ENCODE measurements around the gene SYAP1. TPM values are rescaled to one million over a fixed set of nuclear protein-coding genes. Genes with fewer than 3 reads are reported as not detected.

Gene SYAP1
- total and polyA plus RNA-seq, 4 donors = 9.6 to 29.0 (median 21.3) TPM

DNA sequence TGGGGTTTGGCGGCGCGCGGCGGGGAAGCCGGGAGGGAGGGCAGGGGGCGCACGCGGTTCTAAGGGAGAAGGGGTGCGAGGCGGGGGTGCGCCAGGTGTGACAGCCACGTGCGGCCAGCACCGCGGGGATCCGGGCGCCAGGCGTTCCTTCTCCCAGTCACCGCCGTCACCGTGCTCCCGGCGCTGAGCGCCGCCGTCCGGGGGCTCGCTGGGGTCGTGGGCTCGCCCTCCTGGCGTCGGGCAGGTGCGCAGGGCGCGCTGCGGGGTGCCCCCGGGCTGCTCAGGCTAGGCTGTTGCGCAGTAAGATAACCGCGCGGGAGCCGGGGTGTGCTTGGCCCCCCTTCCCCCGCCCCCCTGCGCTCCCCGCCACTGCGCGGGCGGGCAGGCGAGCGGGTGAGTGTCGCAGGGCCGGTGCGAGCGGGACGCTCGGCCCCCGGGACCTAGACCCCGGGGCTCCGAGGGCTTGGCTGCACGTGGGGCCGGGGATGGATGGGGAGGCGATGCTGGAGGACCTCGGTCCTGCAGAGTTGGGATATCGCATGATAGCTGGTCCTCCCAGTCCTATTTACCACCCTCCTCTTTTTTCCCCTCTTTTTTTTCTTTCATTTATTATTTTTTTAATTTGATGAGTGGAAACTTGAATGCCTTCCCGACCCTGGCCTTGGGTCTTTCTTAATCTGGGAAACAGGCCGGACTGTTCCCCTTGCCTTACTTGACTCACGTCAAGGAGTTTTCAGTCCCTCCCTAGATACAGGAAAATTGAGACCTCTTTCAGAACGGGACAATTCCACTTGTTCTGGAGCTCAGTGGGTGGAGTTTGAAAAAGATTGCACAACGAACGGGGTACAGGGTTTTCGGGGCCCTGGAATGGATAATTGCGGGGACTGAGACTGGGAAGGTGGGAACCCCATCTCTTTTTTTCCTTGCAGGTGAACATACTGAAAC lies 67.7 kb downstream of the SYAP1 start:
- Histone ChIP-seq H3K27me3 (ENCODE audit: control insufficient read depth in 4 of 4, insufficient read depth in 4 of 4, low read length in 3 of 4) (no peaks in the 10 kb centered on the region), H3K36me3 (ENCODE audit: control insufficient read depth in 4 of 4, insufficient read depth in 3 of 4, low read depth in 1 of 4, low read length in 3 of 4) (peaks cover 0 to 7% (median 2%) of the 10 kb centered on the region in 4 donors), H3K4me3 (ENCODE audit: low read depth in 1 of 3, low read length in 3 of 3) (peak overlapping the region; percentile 77 to 91 (median 77)), H3K4me1 (ENCODE audit: control insufficient read depth in 4 of 4, insufficient read depth in 4 of 4, low read length in 3 of 4) (peaks cover 2 to 21% (median 12%) of the 10 kb centered on the region in 4 donors), H3K27ac (ENCODE audit: low read depth in 1 of 2, low read length in 2 of 2) (peak overlapping the region; percentile 78 to 93), H3K9me3 (ENCODE audit: control insufficient read depth in 4 of 4, low read length in 3 of 4) (no peaks in the 10 kb centered on the region), H3K9ac (ENCODE audit: low read depth in 1 of 2, low read length in 2 of 2) (no peak overlapping the region)
- peak; percentile 35 for DNase-seq (ENCODE audit: low spot score)
- TF ChIP-seq, protein P1, sequence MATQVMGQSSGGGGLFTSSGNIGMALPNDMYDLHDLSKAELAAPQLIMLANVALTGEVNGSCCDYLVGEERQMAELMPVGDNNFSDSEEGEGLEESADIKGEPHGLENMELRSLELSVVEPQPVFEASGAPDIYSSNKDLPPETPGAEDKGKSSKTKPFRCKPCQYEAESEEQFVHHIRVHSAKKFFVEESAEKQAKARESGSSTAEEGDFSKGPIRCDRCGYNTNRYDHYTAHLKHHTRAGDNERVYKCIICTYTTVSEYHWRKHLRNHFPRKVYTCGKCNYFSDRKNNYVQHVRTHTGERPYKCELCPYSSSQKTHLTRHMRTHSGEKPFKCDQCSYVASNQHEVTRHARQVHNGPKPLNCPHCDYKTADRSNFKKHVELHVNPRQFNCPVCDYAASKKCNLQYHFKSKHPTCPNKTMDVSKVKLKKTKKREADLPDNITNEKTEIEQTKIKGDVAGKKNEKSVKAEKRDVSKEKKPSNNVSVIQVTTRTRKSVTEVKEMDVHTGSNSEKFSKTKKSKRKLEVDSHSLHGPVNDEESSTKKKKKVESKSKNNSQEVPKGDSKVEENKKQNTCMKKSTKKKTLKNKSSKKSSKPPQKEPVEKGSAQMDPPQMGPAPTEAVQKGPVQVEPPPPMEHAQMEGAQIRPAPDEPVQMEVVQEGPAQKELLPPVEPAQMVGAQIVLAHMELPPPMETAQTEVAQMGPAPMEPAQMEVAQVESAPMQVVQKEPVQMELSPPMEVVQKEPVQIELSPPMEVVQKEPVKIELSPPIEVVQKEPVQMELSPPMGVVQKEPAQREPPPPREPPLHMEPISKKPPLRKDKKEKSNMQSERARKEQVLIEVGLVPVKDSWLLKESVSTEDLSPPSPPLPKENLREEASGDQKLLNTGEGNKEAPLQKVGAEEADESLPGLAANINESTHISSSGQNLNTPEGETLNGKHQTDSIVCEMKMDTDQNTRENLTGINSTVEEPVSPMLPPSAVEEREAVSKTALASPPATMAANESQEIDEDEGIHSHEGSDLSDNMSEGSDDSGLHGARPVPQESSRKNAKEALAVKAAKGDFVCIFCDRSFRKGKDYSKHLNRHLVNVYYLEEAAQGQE (IDR thresholded peaks at IDR 0.05) = no peak
- TF ChIP-seq FOXA1 (IDR thresholded peaks at IDR 0.05) (no peak), SP1 (IDR thresholded peaks at IDR 0.05) (no peak), NR2F2 (IDR thresholded peaks at IDR 0.05) (no peak)
- TF ChIP-seq, protein P2, sequence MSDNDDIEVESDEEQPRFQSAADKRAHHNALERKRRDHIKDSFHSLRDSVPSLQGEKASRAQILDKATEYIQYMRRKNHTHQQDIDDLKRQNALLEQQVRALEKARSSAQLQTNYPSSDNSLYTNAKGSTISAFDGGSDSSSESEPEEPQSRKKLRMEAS (IDR thresholded peaks at IDR 0.05) = no peak
- WGBS = 2% methylated on average over 73 of the region's 73 CpGs

DNA sequence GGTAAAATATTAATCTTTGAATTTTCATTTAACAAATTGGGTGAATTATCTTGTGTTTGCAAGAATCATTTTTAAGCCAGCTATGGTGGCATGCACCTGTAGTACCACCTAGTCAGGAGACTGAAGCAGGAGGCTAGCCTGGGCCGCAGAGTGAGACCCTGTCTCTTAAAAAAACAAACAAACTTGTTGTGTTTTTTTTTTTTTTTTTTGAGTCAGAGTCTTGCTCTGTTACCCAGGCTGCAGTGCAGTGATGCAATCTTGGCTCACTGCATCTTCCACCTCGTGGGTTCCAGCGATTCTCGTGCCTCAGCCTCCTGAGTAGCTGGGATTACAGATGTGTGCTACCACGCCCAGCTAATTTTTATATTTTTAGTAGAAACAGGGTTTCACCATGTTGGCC lies 69.1 kb downstream of the SYAP1 start:
- H3K9ac ChIP-seq (ENCODE audit: low read depth in 1 of 2, low read length in 2 of 2) = no peak overlapping the region
- 44% methylated on average over 5 of the region's 5 CpGs for WGBS
- no peak overlapping the region for H3K4me3 ChIP-seq (ENCODE audit: low read depth in 1 of 3, low read length in 3 of 3)
- no peaks in the 10 kb centered on the region for H3K27me3 ChIP-seq (ENCODE audit: control insufficient read depth in 4 of 4, insufficient read depth in 4 of 4, low read length in 3 of 4)
- H3K36me3 ChIP-seq (ENCODE audit: control insufficient read depth in 4 of 4, insufficient read depth in 3 of 4, low read depth in 1 of 4, low read length in 3 of 4) = peaks cover 0 to 8% (median 4%) of the 10 kb centered on the region in 4 donors
- no peak overlapping the region for H3K27ac ChIP-seq (ENCODE audit: low read depth in 1 of 2, low read length in 2 of 2)
- DNase-seq (ENCODE audit: low spot score) = no peak
- peaks cover 2 to 21% (median 12%) of the 10 kb centered on the region in 4 donors for H3K4me1 ChIP-seq (ENCODE audit: control insufficient read depth in 4 of 4, insufficient read depth in 4 of 4, low read length in 3 of 4)
- H3K9me3 ChIP-seq (ENCODE audit: control insufficient read depth in 4 of 4, low read length in 3 of 4) = no peaks in the 10 kb centered on the region
- no peak for TF ChIP-seq NR2F2 (IDR thresholded peaks at IDR 0.05)
- TF ChIP-seq FOXA1 (IDR thresholded peaks at IDR 0.05) = no peak
- TF ChIP-seq FOXA2 (IDR thresholded peaks at IDR 0.05) = no peak
- TF ChIP-seq RAD21 (IDR thresholded peaks at IDR 0.05) = no peak
- TF ChIP-seq JUND (IDR thresholded peaks at IDR 0.05) = no peak
- TF ChIP-seq, protein P3, sequence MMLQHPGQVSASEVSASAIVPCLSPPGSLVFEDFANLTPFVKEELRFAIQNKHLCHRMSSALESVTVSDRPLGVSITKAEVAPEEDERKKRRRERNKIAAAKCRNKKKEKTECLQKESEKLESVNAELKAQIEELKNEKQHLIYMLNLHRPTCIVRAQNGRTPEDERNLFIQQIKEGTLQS (IDR thresholded peaks at IDR 0.05) = no peak
- no peak for TF ChIP-seq HNF4A (conservative IDR thresholded peaks at IDR 0.05)
- TF ChIP-seq RXRA (IDR thresholded peaks at IDR 0.05) = no peak
- no peak for TF ChIP-seq YY1 (IDR thresholded peaks at IDR 0.05)
- no peak for TF ChIP-seq SP1 (IDR thresholded peaks at IDR 0.05)
- TF ChIP-seq, protein P2 (IDR thresholded peaks at IDR 0.05) = no peak

DNA sequence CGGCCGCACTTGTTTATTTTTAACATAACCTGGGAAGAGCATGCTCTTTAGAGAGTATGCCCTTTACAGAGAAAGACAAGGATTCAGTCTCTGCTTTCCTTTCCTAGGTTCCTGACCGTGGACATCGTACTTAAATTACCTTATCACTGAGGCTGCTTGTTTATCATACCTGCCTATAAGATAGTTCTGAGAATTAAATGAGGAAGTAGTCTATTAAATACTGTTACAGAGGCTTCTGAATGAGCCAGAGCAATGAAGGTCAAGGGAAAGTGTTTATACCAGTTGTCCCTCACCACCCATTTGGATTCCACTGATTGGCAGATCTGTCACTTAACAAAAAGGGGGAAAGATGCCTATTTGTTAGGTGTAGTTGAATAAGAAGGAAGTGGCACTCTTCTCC lies 76.9 kb downstream of the SYAP1 start:
- no peaks in the 10 kb centered on the region for H3K9me3 ChIP-seq (ENCODE audit: control insufficient read depth in 4 of 4, low read length in 3 of 4)
- no peaks in the 10 kb centered on the region for H3K4me1 ChIP-seq (ENCODE audit: control insufficient read depth in 4 of 4, insufficient read depth in 4 of 4, low read length in 3 of 4)
- 92% methylated on average over 4 of the region's 4 CpGs for WGBS
- DNase-seq (ENCODE audit: low spot score) = no peak
- no peak overlapping the region for H3K27ac ChIP-seq (ENCODE audit: low read depth in 1 of 2, low read length in 2 of 2)
- H3K36me3 ChIP-seq (ENCODE audit: control insufficient read depth in 4 of 4, insufficient read depth in 3 of 4, low read depth in 1 of 4, low read length in 3 of 4) = peaks cover 0 to 17% (median 10%) of the 10 kb centered on the region in 4 donors
- H3K4me3 ChIP-seq (ENCODE audit: low read depth in 1 of 3, low read length in 3 of 3) = no peak overlapping the region
- H3K27me3 ChIP-seq (ENCODE audit: control insufficient read depth in 4 of 4, insufficient read depth in 4 of 4, low read length in 3 of 4) = no peaks in the 10 kb centered on the region
- no peak overlapping the region for H3K9ac ChIP-seq (ENCODE audit: low read depth in 1 of 2, low read length in 2 of 2)
- TF ChIP-seq FOXA1 (IDR thresholded peaks at IDR 0.05) (no peak), NR2F2 (IDR thresholded peaks at IDR 0.05) (no peak), YY1 (IDR thresholded peaks at IDR 0.05) (no peak)

Data from liver (tissue), 9 donors.